IMR-90 (cell line): ENCODE data around the gene CRYBA4. TPM values are rescaled to one million over a fixed set of nuclear protein-coding genes. Genes with fewer than 3 reads are reported as not detected.
A peak's percentile ranks its signal among the peaks of the same experiment; 100 is the strongest.

Experiments
- ATAC-seq: fragments of 200-7000 bp; cut with Tn5 transposase; 2 replicates; pipeline ENCODE4 v1.9.1; 2020; ENCODE audit warnings: low read depth, mild to moderate bottlenecking, moderate library complexity
- BruUV-seq: library from RNA; stranded (reverse); fragments of 400-500 nt; replicated peaks from 2 replicates; lab custom pipeline; 2021; lab: Mats Ljungman, UMichigan
- CTCF ChIA-PET: fragments of 300-600 bp; formaldehyde crosslinking; extraction: SDS; loops from one replicate; lab custom pipeline; 2021; ENCODE audit warnings: antibody characterized with exemption; lab: Yijun Ruan, JAX
- POLR2A ChIA-PET: fragments of 300-600 bp; sonication (Branson Sonifier 250); formaldehyde crosslinking; loops from one replicate; lab custom pipeline; 2022; ENCODE audit warnings: antibody characterized with exemption; ENCODE audit not compliant: unreplicated experiment; lab: Charles Lee
- DNase-seq: peaks from one replicate; pipeline ENCODE4 v3.0.0; 2013
- H2AFZ ChIP-seq: replicated peaks from 2 replicates; pipeline ENCODE3; 2013; ENCODE audit warnings: low read length, mild to moderate bottlenecking; ENCODE audit not compliant: poor library complexity
- H2AK5ac ChIP-seq: 2 replicates; pipeline ENCODE4 v1.6.1; 2013; ENCODE audit warnings: low read depth, low read length, inconsistent platforms
- H2AK9ac ChIP-seq: replicated peaks from 2 replicates; pipeline ENCODE3; 2013; ENCODE audit warnings: mild to moderate bottlenecking, low read depth, low read length, moderate library complexity; ENCODE audit not compliant: poor library complexity
- H2BK120ac ChIP-seq: 2 replicates; pipeline ENCODE4 v1.6.1; 2013; ENCODE audit warnings: low read depth, low read length, inconsistent platforms
- H2BK15ac ChIP-seq: 3 replicates; pipeline ENCODE4 v1.6.1; 2013; ENCODE audit warnings: low read depth, low read length, inconsistent platforms
- H2BK20ac ChIP-seq: 2 replicates; pipeline ENCODE4 v1.6.1; 2013; ENCODE audit warnings: low read depth, mild to moderate bottlenecking, inconsistent platforms, low read length, moderate library complexity
- H2BK5ac ChIP-seq: 2 replicates; pipeline ENCODE4 v1.6.1; 2013; ENCODE audit warnings: mild to moderate bottlenecking, low read depth, low read length, inconsistent platforms; ENCODE audit not compliant: poor library complexity, severe bottlenecking
- H3K14ac ChIP-seq: replicated peaks from 2 replicates; pipeline ENCODE4 v1.6.1; 2013; ENCODE audit warnings: low read depth, low read length, inconsistent platforms
- H3K18ac ChIP-seq: 2 replicates; pipeline ENCODE4 v1.6.1; 2013; ENCODE audit warnings: low read depth, low read length, control low read depth
- H3K23ac ChIP-seq: 2 replicates; pipeline ENCODE4 v1.6.1; 2013; ENCODE audit warnings: low read depth, low read length, inconsistent platforms
- H3K27ac ChIP-seq: 2 replicates; pipeline ENCODE4 v1.5.1; 2013; ENCODE audit warnings: mild to moderate bottlenecking, control low read depth, low read length; ENCODE audit not compliant: insufficient read depth
- H3K27me3 ChIP-seq: 2 replicates; pipeline ENCODE4 v1.6.1; 2013; ENCODE audit warnings: low read length; ENCODE audit not compliant: control insufficient read depth, insufficient read depth
- H3K36me3 ChIP-seq: 2 replicates; pipeline ENCODE4 v1.6.1; 2013; ENCODE audit warnings: low read length, mixed read lengths; ENCODE audit not compliant: control insufficient read depth, insufficient read depth
- H3K4ac ChIP-seq: 2 replicates; pipeline ENCODE4 v1.6.1; 2013; ENCODE audit warnings: low read depth, low read length, inconsistent platforms
- H3K4me1 ChIP-seq: 2 replicates; pipeline ENCODE4 v1.6.1; 2013; ENCODE audit warnings: low read length, mixed read lengths; ENCODE audit not compliant: control insufficient read depth, insufficient read depth
- H3K4me2 ChIP-seq: 2 replicates; pipeline ENCODE4 v1.6.1; 2013; ENCODE audit warnings: low read depth, mild to moderate bottlenecking, control low read depth, low read length, moderate library complexity
- H3K4me3 ChIP-seq: 2 replicates; pipeline ENCODE4 v1.5.1; 2013; ENCODE audit warnings: low read depth, mild to moderate bottlenecking, control low read depth, low read length, moderate library complexity; ENCODE audit not compliant: insufficient read depth
- H3K56ac ChIP-seq: 2 replicates; pipeline ENCODE4 v1.6.1; 2013; ENCODE audit warnings: low read length, inconsistent platforms; ENCODE audit not compliant: insufficient read depth; ENCODE audit errors: extremely low read depth
- H3K79me1 ChIP-seq, 2 experiments: 2 replicates each; pipeline ENCODE4 v1.6.1; 2013; ENCODE audit warnings: low read length in 2 of 2, inconsistent platforms in 1 of 2, low read depth in 1 of 2
- H3K9ac ChIP-seq: 2 replicates; pipeline ENCODE4 v1.6.1; 2013; ENCODE audit warnings: low read depth, low read length, control low read depth
- H3K9me1 ChIP-seq: 2 replicates; pipeline ENCODE4 v1.6.1; 2013; ENCODE audit warnings: low read length, inconsistent platforms; ENCODE audit not compliant: insufficient read depth
- H3K9me3 ChIP-seq: 2 replicates; pipeline ENCODE4 v1.6.1; 2013; ENCODE audit warnings: low read length; ENCODE audit not compliant: control insufficient read depth, insufficient read depth
- H4K20me1 ChIP-seq: 2 replicates; pipeline ENCODE4 v1.6.1; 2013; ENCODE audit warnings: low read length, inconsistent platforms; ENCODE audit not compliant: insufficient read depth
- H4K5ac ChIP-seq: 2 replicates; pipeline ENCODE4 v1.6.1; 2013; ENCODE audit warnings: mild to moderate bottlenecking, low read depth, low read length, control low read depth
- H4K8ac ChIP-seq, 2 experiments: 2 replicates each; pipeline ENCODE4 v1.6.1; 2013; ENCODE audit warnings: low read depth in 2 of 2, low read length in 2 of 2, control low read depth in 1 of 2, inconsistent platforms in 1 of 2
- H4K91ac ChIP-seq: 2 replicates; pipeline ENCODE4 v1.6.1; 2013; ENCODE audit warnings: low read depth, low read length, inconsistent platforms; ENCODE audit not compliant: insufficient read depth
- BHLHE40 ChIP-seq: fragments of 150-350 bp; IDR thresholded peaks from 2 replicates; pipeline ENCODE4 v1.6.1; 2016; ENCODE audit warnings: mild to moderate bottlenecking, low read depth, low read length
- CEBPB ChIP-seq: IDR thresholded peaks from 2 replicates; pipeline ENCODE4 v1.6.1; 2012; ENCODE audit warnings: low read depth, low read length, improper control_type of control experiment
- CHD1 ChIP-seq: IDR thresholded peaks from 2 replicates; pipeline ENCODE4 v1.6.1; 2012; ENCODE audit warnings: low read depth, low read length, improper control_type of control experiment
- FOS ChIP-seq: fragments of 150-350 bp; IDR thresholded peaks from 2 replicates; pipeline ENCODE4 v1.6.1; 2016; ENCODE audit warnings: low read depth, low read length
- MAFK ChIP-seq: IDR thresholded peaks from 2 replicates; pipeline ENCODE4 v1.6.1; 2012; ENCODE audit warnings: low read depth, low read length, improper control_type of control experiment
- MAZ ChIP-seq: IDR thresholded peaks from 2 replicates; pipeline ENCODE4 v1.6.1; 2012; ENCODE audit warnings: low read depth, mild to moderate bottlenecking, low read length, improper control_type of control experiment, moderate library complexity, borderline replicate concordance
- MXI1 ChIP-seq: IDR thresholded peaks from 2 replicates; pipeline ENCODE4 v1.6.1; 2012; ENCODE audit warnings: low read depth, mild to moderate bottlenecking, low read length, moderate library complexity, borderline replicate concordance
- NFE2L2 ChIP-seq: fragments of 150-350 bp; IDR thresholded peaks from 2 replicates; pipeline ENCODE4 v1.6.1; 2016; ENCODE audit warnings: low read depth, mild to moderate bottlenecking, low read length
- POLR2A ChIP-seq: IDR thresholded peaks from 2 replicates; pipeline ENCODE4 v1.6.1; 2012; ENCODE audit warnings: mild to moderate bottlenecking, low read depth, low read length
- RAD21 ChIP-seq: IDR thresholded peaks from 2 replicates; pipeline ENCODE4 v1.6.1; 2012; ENCODE audit warnings: low read length, improper control_type of control experiment
- RCOR1 ChIP-seq: IDR thresholded peaks from 2 replicates; pipeline ENCODE4 v1.6.1; 2012; ENCODE audit warnings: mild to moderate bottlenecking, low read length, improper control_type of control experiment; ENCODE audit not compliant: insufficient replicate concordance
- RFX5 ChIP-seq: IDR thresholded peaks from 2 replicates; pipeline ENCODE4 v1.8.0; 2012; ENCODE audit warnings: low read depth, mild to moderate bottlenecking, low read length, moderate library complexity
- SMC3 ChIP-seq: fragments of 150-350 bp; IDR thresholded peaks from 2 replicates; pipeline ENCODE4 v1.6.1; 2016; ENCODE audit warnings: low read depth, mild to moderate bottlenecking, antibody characterized with exemption, low read length, moderate library complexity
- WGBS, 2 experiments: methylation state at CpG; one replicate each; pipeline versions ENCODE4 v1.1.5 to v1.1.7; 2013; ENCODE audit warnings: missing lambda C conversion rate in 2 of 2; ENCODE audit not compliant: insufficient read length in 1 of 2; ENCODE audit errors: extremely low coverage in 2 of 2; 5-methylcytosine and 5-hydroxymethylcytosine counted together
- dilution Hi-C: fragments of 300-500 bp; cut with HindIII; formaldehyde crosslinking; loops from one replicate; pipeline ENCODE4 v1.14.3; 2018; ENCODE audit warnings: low sequenced_read_pairs; ENCODE audit not compliant: unreplicated experiment
- in situ Hi-C: fragments of 300-500 bp; cut with MboI; formaldehyde crosslinking; loops from 3 replicates; pipeline ENCODE4 v1.14.3; 2019; ENCODE audit warnings: low sequenced_read_pairs, inconsistent platforms, mixed read lengths
- intact Hi-C: fragments of 100-400 bp; cut with micrococcal nuclease; formaldehyde crosslinking; loops from 2 replicates; pipeline ENCODE4 v1.10.0; 2022
- polyA plus RNA-seq, 3 experiments: library from polyadenylated mRNA; depleted of rRNA; stranded (reverse); fragments of >200 nt; gene quantifications; 2 replicates each; pipeline ENCODE4 v1.2.3, GENCODE V29; 2012; ENCODE audit warnings: low replicate concordance in 1 of 3
- total RNA-seq: library from RNA; depleted of rRNA; stranded (reverse); fragments of >200 nt; gene quantifications from 2 replicates; pipeline ENCODE4 v1.2.3, GENCODE V29; 2012
- TF ChIP-seq, protein P1 (sequence below): fragments of 150-350 bp; IDR thresholded peaks from 2 replicates; pipeline ENCODE4 v1.6.1; 2016; ENCODE audit warnings: low read depth, mild to moderate bottlenecking, low read length, moderate library complexity, borderline replicate concordance
- TF ChIP-seq, protein P2 (sequence below): fragments of 150-350 bp; IDR thresholded peaks from 2 replicates; pipeline ENCODE4 v1.6.1; 2017; ENCODE audit warnings: mild to moderate bottlenecking, antibody characterized with exemption, low read length, low read depth
- TF ChIP-seq, protein P3 (sequence below): conservative IDR thresholded peaks from 2 replicates; pipeline ENCODE4 v1.5.1; 2012; ENCODE audit warnings: mild to moderate bottlenecking, low read depth, low read length, improper control_type of control experiment

CRYBA4 gene
- total and polyA plus RNA-seq, 2 of the 4 experiments (the other 2 are of a cell fraction), result not detected

DNA sequence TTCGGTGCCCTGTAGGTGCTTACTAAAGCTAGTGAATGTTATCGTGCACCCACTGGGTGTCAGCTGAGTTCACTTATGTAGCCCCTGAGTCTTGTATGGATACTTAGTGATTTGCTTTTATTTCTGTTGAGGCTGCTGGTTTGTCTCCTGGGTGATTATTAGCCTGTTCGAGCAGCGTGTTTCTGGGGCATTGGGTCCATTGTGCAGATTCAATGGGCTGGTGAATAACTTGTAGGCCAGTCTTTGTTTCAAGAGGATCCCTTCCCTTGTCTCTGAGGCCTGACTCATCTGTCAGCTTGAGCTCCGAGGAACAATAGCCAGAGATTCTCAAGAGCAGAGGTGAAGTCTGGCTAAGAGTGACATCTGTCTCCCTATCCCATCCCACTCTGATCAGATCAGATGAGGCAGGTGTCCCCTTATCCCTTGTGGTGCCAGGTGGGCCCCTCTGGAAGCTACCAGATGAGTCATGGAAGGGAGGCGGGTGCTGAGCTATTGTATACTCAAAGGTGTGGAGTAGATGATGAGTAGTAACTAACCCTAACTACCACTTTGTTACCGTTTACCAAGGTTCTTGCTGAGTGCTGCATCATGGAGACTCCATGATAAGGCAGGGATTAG lies 39.3 kb downstream of the CRYBA4 start:
- Histone ChIP-seq H2BK20ac (peak overlapping the region; percentile 55; the same call in 1 of the 2 replicates), H2BK5ac (no peak overlapping the region), H3K4ac (no peak overlapping the region), H3K9me3 (no peaks in the 10 kb centered on the region), H3K27ac (no peak overlapping the region), H4K5ac (no peak overlapping the region), H2AFZ (no peak overlapping the region), H4K91ac (no peak overlapping the region), H3K23ac (no peak overlapping the region), H3K4me2 (no peak overlapping the region), H3K9me1 (no peaks in the 10 kb centered on the region; the same call in 1 of the 2 replicates), H2AK5ac (no peak overlapping the region), H2BK15ac (no peak overlapping the region), H3K14ac (no peak overlapping the region), H4K8ac (no peak overlapping the region), H3K4me1 (peaks cover 8% of the 10 kb centered on the region), H3K79me1 (no peaks in the 10 kb centered on the region), H3K27me3 (peaks cover 18% of the 10 kb centered on the region), H3K56ac (no peak overlapping the region), H2AK9ac (no peak overlapping the region), H2BK120ac (no peak overlapping the region), H4K20me1 (no peaks in the 10 kb centered on the region), H3K18ac (no peak overlapping the region), H3K36me3 (no peaks in the 10 kb centered on the region), H3K9ac (no peak overlapping the region), H3K4me3 (no peak overlapping the region)
- no TSS peak for BruUV-seq
- DNase-seq (no peak), ATAC-seq (no peak)
- CTCF ChIA-PET, result interaction anchor here (0.5 kb wide), 1 partner anchor 1937 kb away, joined by 3 read pairs; no protein-coding TSS in a partner anchor
- intact Hi-C loops (no loop called here), dilution Hi-C loops (no loop called here), in situ Hi-C loops (no loop called here)
- TF ChIP-seq, protein P1, sequence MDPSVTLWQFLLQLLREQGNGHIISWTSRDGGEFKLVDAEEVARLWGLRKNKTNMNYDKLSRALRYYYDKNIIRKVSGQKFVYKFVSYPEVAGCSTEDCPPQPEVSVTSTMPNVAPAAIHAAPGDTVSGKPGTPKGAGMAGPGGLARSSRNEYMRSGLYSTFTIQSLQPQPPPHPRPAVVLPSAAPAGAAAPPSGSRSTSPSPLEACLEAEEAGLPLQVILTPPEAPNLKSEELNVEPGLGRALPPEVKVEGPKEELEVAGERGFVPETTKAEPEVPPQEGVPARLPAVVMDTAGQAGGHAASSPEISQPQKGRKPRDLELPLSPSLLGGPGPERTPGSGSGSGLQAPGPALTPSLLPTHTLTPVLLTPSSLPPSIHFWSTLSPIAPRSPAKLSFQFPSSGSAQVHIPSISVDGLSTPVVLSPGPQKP, result no peak
- TF ChIP-seq, protein P2, sequence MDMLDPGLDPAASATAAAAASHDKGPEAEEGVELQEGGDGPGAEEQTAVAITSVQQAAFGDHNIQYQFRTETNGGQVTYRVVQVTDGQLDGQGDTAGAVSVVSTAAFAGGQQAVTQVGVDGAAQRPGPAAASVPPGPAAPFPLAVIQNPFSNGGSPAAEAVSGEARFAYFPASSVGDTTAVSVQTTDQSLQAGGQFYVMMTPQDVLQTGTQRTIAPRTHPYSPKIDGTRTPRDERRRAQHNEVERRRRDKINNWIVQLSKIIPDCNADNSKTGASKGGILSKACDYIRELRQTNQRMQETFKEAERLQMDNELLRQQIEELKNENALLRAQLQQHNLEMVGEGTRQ, result no peak
- no peak for TF ChIP-seq NFE2L2
- TF ChIP-seq MAFK, result no peak
- TF ChIP-seq, protein P3, sequence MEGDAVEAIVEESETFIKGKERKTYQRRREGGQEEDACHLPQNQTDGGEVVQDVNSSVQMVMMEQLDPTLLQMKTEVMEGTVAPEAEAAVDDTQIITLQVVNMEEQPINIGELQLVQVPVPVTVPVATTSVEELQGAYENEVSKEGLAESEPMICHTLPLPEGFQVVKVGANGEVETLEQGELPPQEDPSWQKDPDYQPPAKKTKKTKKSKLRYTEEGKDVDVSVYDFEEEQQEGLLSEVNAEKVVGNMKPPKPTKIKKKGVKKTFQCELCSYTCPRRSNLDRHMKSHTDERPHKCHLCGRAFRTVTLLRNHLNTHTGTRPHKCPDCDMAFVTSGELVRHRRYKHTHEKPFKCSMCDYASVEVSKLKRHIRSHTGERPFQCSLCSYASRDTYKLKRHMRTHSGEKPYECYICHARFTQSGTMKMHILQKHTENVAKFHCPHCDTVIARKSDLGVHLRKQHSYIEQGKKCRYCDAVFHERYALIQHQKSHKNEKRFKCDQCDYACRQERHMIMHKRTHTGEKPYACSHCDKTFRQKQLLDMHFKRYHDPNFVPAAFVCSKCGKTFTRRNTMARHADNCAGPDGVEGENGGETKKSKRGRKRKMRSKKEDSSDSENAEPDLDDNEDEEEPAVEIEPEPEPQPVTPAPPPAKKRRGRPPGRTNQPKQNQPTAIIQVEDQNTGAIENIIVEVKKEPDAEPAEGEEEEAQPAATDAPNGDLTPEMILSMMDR, result no peak
- no peak for TF ChIP-seq FOS
- no peak for TF ChIP-seq RAD21
- no peak for TF ChIP-seq RFX5
- TF ChIP-seq RCOR1, result no peak
- TF ChIP-seq MXI1, result no peak
- TF ChIP-seq CHD1, result no peak
- TF ChIP-seq MAZ, result no peak
- TF ChIP-seq SMC3, result no peak
- TF ChIP-seq BHLHE40, result no peak
- no peak for TF ChIP-seq POLR2A
- no peak for TF ChIP-seq CEBPB
- no CpG with 5 or more reads among the region's 7 CpGs for WGBS, 2 experiments
- POLR2A ChIA-PET, result no interaction called here
